Liver (tissue), 9 donors: ENCODE measurements around the gene MAPT. TPM values are rescaled to one million over a fixed set of nuclear protein-coding genes. Genes with fewer than 3 reads are reported as not detected.
A peak's percentile ranks its signal among the peaks of the same experiment; 100 is the strongest.

ENCODE experiments used
- DNase-seq: peaks from one replicate; pipeline ENCODE4 v3.0.0-alpha.2; 2017; ENCODE audit warnings: low spot score
- H3K27ac ChIP-seq, 2 donors: one replicate each; pipeline ENCODE4 v1.7.0; 2013; ENCODE audit warnings: inconsistent platforms in 2 of 2, low read length in 2 of 2, control low read depth in 1 of 2, low read depth in 1 of 2, mild to moderate bottlenecking in 1 of 2
- H3K27me3 ChIP-seq, 4 donors: one replicate each; pipeline versions ENCODE4 v1.6.1 to v1.7.0; 2013; ENCODE audit warnings: low read length in 3 of 4, inconsistent platforms in 1 of 4, mild to moderate bottlenecking in 1 of 4, moderate library complexity in 1 of 4; ENCODE audit not compliant: control insufficient read depth in 4 of 4, insufficient read depth in 4 of 4
- H3K36me3 ChIP-seq, 4 donors: one replicate each; pipeline versions ENCODE4 v1.6.1 to v1.7.0; 2013; ENCODE audit warnings: low read length in 3 of 4, mild to moderate bottlenecking in 3 of 4, low read depth in 1 of 4, moderate library complexity in 1 of 4; ENCODE audit not compliant: control insufficient read depth in 4 of 4, insufficient read depth in 3 of 4
- H3K4me1 ChIP-seq, 4 donors: one replicate each; pipeline versions ENCODE4 v1.6.1 to v1.7.0; 2013; ENCODE audit warnings: low read length in 3 of 4, mild to moderate bottlenecking in 3 of 4, moderate library complexity in 1 of 4; ENCODE audit not compliant: control insufficient read depth in 4 of 4, insufficient read depth in 4 of 4
- H3K4me3 ChIP-seq, 3 donors: one replicate each; pipeline versions ENCODE4 v1.6.1 to v1.7.0; 2013; ENCODE audit warnings: low read length in 3 of 3, control low read depth in 1 of 3, low read depth in 1 of 3, mild to moderate bottlenecking in 1 of 3
- H3K9ac ChIP-seq, 2 donors: one replicate each; pipeline ENCODE4 v1.7.0; 2013; ENCODE audit warnings: low read length in 2 of 2, mild to moderate bottlenecking in 2 of 2, moderate library complexity in 2 of 2, control low read depth in 1 of 2, low read depth in 1 of 2
- H3K9me3 ChIP-seq, 4 donors: one replicate each; pipeline versions ENCODE4 v1.6.1 to v1.7.0; 2013; ENCODE audit warnings: low read length in 3 of 4; ENCODE audit not compliant: control insufficient read depth in 4 of 4
- FOXA2 ChIP-seq: IDR thresholded peaks from 2 replicates; pipeline ENCODE4 v1.6.1; 2016; ENCODE audit warnings: antibody characterized with exemption
- HNF4A ChIP-seq, 2 donors: conservative IDR thresholded peaks; 2 replicates each; pipeline ENCODE4 v1.6.1; 2016; ENCODE audit warnings: antibody characterized with exemption in 2 of 2, mild to moderate bottlenecking in 2 of 2
- JUND ChIP-seq, 2 donors: IDR thresholded peaks; 2 replicates each; pipeline ENCODE4 v1.6.1; 2016; ENCODE audit warnings: antibody characterized with exemption in 2 of 2
- NR2F2 ChIP-seq: IDR thresholded peaks from 2 replicates; pipeline ENCODE4 v1.6.1; 2016; ENCODE audit warnings: antibody characterized with exemption
- RAD21 ChIP-seq, 2 donors: IDR thresholded peaks; 2 replicates each; pipeline ENCODE4 v1.6.1; 2016; ENCODE audit warnings: antibody characterized with exemption in 2 of 2, mild to moderate bottlenecking in 2 of 2
- SP1 ChIP-seq: IDR thresholded peaks from 2 replicates; pipeline ENCODE4 v1.6.1; 2018; ENCODE audit warnings: antibody characterized with exemption, mild to moderate bottlenecking
- TAF1 ChIP-seq: conservative IDR thresholded peaks from 2 replicates; pipeline ENCODE4 v1.6.1; 2016; ENCODE audit warnings: antibody characterized with exemption, mild to moderate bottlenecking
- YY1 ChIP-seq: IDR thresholded peaks from 2 replicates; pipeline ENCODE4 v1.6.1; 2016; ENCODE audit warnings: antibody characterized with exemption, mild to moderate bottlenecking
- WGBS: extraction: QIAGEN DNeasy Blood & Tissue Kit; methylation state at CpG from one replicate; pipeline ENCODE4 v1.1.7; 2013; 5-methylcytosine and 5-hydroxymethylcytosine counted together
- polyA plus RNA-seq, 2 donors: library from polyadenylated mRNA; stranded (reverse) in 1 of 2; unstranded in 1 of 2; fragments of 200-250 nt in 1 of 2; fragments of >200 nt in 1 of 2; fragmentation: Nextera tagmentation in 1 of 2; extraction: Ambion mirVana in 1 of 2; gene quantifications; one replicate each; pipeline versions ENCODE4 v1.2.1 to v1.2.3, GENCODE V29; 2013 to 2015
- total RNA-seq, 2 donors: library from RNA; depleted of rRNA; stranded (reverse); fragments of >200 nt; gene quantifications; one replicate each; pipeline ENCODE4 v1.2.3, GENCODE V29; 2014
- TF ChIP-seq, protein P1 (sequence below): IDR thresholded peaks from 2 replicates; pipeline ENCODE4 v1.6.1; 2016; ENCODE audit warnings: antibody characterized with exemption
- TF ChIP-seq, protein P2 (sequence below): fragments of 150-350 bp; IDR thresholded peaks from 2 replicates; pipeline ENCODE4 v1.5.1; 2017; ENCODE audit warnings: improper control_type of control experiment, low read depth, low read length; ENCODE audit not compliant: missing input control
- TF ChIP-seq, protein P3 (sequence below): IDR thresholded peaks from 2 replicates; pipeline ENCODE4 v1.6.1; 2016; ENCODE audit warnings: antibody characterized with exemption
- donor health status: healthy.
- donor health status: healthy.
- donor health status: healthy.
- donor health status: healthy.
- donor health status: healthy.

MAPT gene
- total and polyA plus RNA-seq, 4 donors, result 0.05 to 0.67 (median 0.27) TPM

DNA sequence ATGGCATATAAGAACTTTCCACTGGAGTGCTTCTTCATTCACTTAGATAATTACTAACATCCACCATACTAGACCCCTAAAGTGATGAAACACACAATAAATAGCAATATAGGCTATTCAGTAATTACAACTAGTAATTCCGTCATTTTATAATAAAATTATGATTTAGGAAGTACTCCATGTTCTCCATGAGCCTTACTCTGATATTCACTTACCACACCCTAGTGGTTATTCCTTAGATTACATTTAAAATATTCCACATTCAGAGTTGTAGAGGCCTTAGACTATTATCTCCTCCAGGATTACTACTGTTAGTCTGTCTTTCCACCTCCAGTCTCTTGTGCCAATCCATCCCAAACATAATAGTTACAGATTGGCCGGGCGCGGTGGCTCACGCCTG lies 167.1 kb downstream of the MAPT start:
- H3K36me3 ChIP-seq, result peaks cover 3 to 25% (median 14%) of the 10 kb centered on the region in 4 donors
- H3K9me3 ChIP-seq, result no peaks in the 10 kb centered on the region
- no peak overlapping the region for H3K9ac ChIP-seq
- no peak for DNase-seq
- TF ChIP-seq, protein P1, sequence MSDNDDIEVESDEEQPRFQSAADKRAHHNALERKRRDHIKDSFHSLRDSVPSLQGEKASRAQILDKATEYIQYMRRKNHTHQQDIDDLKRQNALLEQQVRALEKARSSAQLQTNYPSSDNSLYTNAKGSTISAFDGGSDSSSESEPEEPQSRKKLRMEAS, result no peak
- peak; percentile 66 to 73 for TF ChIP-seq RAD21 (IDR thresholded peaks at IDR 0.05)
- TF ChIP-seq, protein P2, sequence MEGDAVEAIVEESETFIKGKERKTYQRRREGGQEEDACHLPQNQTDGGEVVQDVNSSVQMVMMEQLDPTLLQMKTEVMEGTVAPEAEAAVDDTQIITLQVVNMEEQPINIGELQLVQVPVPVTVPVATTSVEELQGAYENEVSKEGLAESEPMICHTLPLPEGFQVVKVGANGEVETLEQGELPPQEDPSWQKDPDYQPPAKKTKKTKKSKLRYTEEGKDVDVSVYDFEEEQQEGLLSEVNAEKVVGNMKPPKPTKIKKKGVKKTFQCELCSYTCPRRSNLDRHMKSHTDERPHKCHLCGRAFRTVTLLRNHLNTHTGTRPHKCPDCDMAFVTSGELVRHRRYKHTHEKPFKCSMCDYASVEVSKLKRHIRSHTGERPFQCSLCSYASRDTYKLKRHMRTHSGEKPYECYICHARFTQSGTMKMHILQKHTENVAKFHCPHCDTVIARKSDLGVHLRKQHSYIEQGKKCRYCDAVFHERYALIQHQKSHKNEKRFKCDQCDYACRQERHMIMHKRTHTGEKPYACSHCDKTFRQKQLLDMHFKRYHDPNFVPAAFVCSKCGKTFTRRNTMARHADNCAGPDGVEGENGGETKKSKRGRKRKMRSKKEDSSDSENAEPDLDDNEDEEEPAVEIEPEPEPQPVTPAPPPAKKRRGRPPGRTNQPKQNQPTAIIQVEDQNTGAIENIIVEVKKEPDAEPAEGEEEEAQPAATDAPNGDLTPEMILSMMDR, result peak; percentile 38
- H3K4me1 ChIP-seq, result no peaks in the 10 kb centered on the region
- H3K27ac ChIP-seq, result no peak overlapping the region
- no peaks in the 10 kb centered on the region for H3K27me3 ChIP-seq
- WGBS, result 94% methylated on average over 5 of the region's 5 CpGs
- no peak overlapping the region for H3K4me3 ChIP-seq

DNA sequence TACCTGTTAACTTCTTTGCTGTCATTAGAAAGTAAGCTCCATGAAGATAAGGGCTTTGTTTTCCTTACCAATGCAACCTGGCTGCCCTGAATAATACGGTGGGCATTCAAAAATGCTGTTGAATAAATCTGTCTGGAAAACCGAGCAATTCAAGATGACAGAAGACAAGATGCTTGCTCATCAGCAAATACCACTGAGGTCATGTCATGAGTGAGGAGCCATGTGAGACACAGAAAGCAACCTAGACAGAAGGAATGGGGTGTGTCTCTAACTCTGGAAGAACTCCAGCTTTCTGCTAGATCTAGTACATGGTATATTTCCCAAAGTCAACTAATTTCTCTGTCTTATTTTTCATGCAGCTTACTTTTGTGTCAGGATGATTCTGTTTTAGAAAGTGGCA lies 168.9 kb downstream of the MAPT start:
- H3K9ac ChIP-seq, result no peak overlapping the region
- peaks cover 4 to 30% (median 18%) of the 10 kb centered on the region in 4 donors for H3K36me3 ChIP-seq
- no peak overlapping the region for H3K27ac ChIP-seq
- no peak for DNase-seq
- H3K9me3 ChIP-seq, result no peaks in the 10 kb centered on the region
- TF ChIP-seq YY1, result no peak
- TF ChIP-seq JUND (IDR thresholded peaks at IDR 0.05), result no peak
- TF ChIP-seq FOXA2, result no peak
- no peak for TF ChIP-seq RAD21 (IDR thresholded peaks at IDR 0.05)
- TF ChIP-seq NR2F2, result no peak
- TF ChIP-seq, protein P3, sequence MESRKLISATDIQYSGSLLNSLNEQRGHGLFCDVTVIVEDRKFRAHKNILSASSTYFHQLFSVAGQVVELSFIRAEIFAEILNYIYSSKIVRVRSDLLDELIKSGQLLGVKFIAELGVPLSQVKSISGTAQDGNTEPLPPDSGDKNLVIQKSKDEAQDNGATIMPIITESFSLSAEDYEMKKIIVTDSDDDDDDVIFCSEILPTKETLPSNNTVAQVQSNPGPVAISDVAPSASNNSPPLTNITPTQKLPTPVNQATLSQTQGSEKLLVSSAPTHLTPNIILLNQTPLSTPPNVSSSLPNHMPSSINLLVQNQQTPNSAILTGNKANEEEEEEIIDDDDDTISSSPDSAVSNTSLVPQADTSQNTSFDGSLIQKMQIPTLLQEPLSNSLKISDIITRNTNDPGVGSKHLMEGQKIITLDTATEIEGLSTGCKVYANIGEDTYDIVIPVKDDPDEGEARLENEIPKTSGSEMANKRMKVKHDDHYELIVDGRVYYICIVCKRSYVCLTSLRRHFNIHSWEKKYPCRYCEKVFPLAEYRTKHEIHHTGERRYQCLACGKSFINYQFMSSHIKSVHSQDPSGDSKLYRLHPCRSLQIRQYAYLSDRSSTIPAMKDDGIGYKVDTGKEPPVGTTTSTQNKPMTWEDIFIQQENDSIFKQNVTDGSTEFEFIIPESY, result no peak
- TF ChIP-seq, protein P2, result no peak
- no peak for TF ChIP-seq HNF4A (conservative IDR thresholded peaks at IDR 0.05)
- no peak for TF ChIP-seq TAF1
- TF ChIP-seq, protein P1, result no peak
- H3K27me3 ChIP-seq, result no peaks in the 10 kb centered on the region
- no peak overlapping the region for H3K4me3 ChIP-seq
- WGBS, result 65% methylated on average over 2 of the region's 2 CpGs
- no peaks in the 10 kb centered on the region for H3K4me1 ChIP-seq

GRCh38 chr17:46064460-46064859 lies 170.1 kb downstream of the MAPT start:
- WGBS, result 94% methylated on average over 1 of the region's 1 CpG
- TF ChIP-seq, protein P3, result no peak
- peak; percentile 22 for TF ChIP-seq YY1
- TF ChIP-seq SP1, result no peak
- Histone ChIP-seq H3K4me1 (no peaks in the 10 kb centered on the region), H3K9me3 (no peaks in the 10 kb centered on the region), H3K27ac (no peak overlapping the region), H3K27me3 (no peaks in the 10 kb centered on the region), H3K9ac (no peak overlapping the region), H3K4me3 (no peak overlapping the region), H3K36me3 (peaks cover 4 to 30% (median 16%) of the 10 kb centered on the region in 4 donors)
- DNase-seq, result no peak
